HG02840 (cell line): Measurements from ENCODE around the gene DLG2.
"Not testable (repeated sequence)": the region's sequence is repeated elsewhere in the genome, so short reads cannot be mapped to it uniquely, and the experiment has no call there.

Experiments used
- ATAC-seq: cut with Tn5 transposase; IDR thresholded peaks from one replicate; pipeline ENCODE4 v1.9.1; 2021; ENCODE audit warnings: mild to moderate bottlenecking, moderate library complexity, moderate number of reproducible peaks; ENCODE audit not compliant: unreplicated experiment, low FRiP score

DLG2 gene

GRCh38 chr11:85257837-85258236 lies 369.3 kb downstream of the DLG2 start:
- ATAC-seq: no peak

- ATAC-seq: no peak
Observed at GRCh38 chr11:85256433-85256832, 370.7 kb downstream of the DLG2 start.

- ATAC-seq: no peak
Observed at GRCh38 chr11:85249482-85249881, 377.7 kb downstream of the DLG2 start.

GRCh38 chr11:85247797-85248196 lies 379.3 kb downstream of the DLG2 start:
- no peak for ATAC-seq

GRCh38 chr11:85238906-85239305 lies 388.2 kb downstream of the DLG2 start:
- ATAC-seq: no peak

- ATAC-seq: not testable (repeated sequence)
Observed at GRCh38 chr11:85238038-85238437, 389.1 kb downstream of the DLG2 start.

DNA sequence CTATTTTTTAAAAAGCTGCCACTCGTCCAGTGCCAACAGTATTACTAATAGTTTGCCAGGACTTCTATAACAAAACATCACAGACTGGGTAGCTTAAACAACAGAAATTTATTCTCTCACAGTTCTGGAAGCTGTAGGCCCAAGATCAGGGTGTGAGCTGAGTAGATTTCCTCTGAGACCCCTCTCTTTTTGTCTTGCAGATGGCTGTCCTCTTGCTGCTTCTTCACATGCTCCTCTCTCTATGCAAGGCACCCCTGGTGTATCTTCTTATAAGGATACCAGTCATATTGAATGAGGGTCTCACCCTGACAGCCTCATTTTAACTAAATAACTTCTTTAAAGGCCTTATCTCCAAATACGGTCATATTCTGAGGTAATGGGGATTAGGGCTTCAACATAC lies 390.9 kb downstream of the DLG2 start:
- no peak for ATAC-seq

- ATAC-seq: no peak
Observed at GRCh38 chr11:85232559-85232958, 394.6 kb downstream of the DLG2 start.

- no peak for ATAC-seq
Observed at GRCh38 chr11:85231588-85231987, 395.6 kb downstream of the DLG2 start.

DNA sequence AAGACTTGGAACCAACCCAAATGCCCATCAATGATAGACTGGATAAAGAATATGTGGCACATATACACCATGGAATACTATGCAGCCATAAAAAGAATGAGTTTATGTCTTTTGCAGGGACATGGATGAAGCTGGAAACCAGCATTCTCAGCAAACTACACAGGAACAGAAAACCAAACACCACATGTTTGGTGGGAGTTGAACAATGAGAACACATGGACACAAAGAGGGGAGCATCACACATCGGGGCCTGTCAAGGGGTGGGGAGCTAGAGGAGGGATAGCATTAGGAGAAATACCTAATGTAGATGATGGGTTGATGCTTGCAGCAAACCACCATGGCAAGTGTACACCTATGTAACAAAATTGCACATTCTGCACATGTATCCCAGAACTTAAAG lies 397.4 kb downstream of the DLG2 start:
- ATAC-seq: not testable (repeated sequence)

GRCh38 chr11:85196968-85197367 lies 430.2 kb downstream of the DLG2 start:
- no peak for ATAC-seq

GRCh38 chr11:85195934-85196333 lies 431.2 kb downstream of the DLG2 start:
- ATAC-seq: no peak

GRCh38 chr11:85187992-85188391 lies 439.2 kb downstream of the DLG2 start:
- no peak for ATAC-seq

DNA sequence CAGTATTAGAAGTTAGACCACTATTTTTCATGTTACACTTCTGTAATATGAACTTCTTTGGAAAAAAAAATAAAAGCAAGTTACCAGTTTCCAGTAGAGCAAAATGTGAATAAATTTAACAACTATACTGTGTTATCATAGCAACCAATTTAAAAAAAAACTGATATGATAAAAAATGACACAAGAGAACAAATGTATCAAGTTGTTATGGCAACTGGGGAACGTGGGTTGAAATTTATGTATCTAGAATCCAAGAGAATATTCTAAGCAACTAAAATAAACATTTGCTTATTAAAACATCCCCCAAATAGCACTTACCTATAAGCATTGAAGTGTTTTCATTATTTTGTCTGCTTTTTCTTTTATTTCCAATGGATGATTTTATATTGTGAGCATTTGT lies 442.4 kb downstream of the DLG2 start:
- no peak for ATAC-seq

GRCh38 chr11:85182441-85183387 lies 444.4 kb downstream of the DLG2 start:
- no peak for ATAC-seq

DNA sequence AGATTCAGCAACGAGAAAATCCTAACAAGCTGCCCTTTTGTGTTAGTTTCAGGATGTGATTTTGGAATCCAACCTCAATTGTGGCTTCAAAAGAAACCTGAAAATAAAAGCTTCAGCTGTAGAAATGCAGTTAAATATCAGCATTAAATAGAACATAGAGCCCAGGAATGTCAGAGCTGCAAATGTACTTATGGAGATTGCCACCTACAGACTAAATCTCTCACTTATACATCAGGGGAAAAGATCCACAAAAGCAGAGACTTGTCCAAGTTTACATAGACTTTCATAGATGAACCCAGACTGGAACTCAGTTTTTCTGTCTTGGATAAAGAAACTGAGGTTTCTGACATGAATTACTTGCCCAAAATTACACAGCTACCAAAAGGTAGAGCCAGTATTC lies 446.6 kb downstream of the DLG2 start:
- no peak for ATAC-seq

DNA sequence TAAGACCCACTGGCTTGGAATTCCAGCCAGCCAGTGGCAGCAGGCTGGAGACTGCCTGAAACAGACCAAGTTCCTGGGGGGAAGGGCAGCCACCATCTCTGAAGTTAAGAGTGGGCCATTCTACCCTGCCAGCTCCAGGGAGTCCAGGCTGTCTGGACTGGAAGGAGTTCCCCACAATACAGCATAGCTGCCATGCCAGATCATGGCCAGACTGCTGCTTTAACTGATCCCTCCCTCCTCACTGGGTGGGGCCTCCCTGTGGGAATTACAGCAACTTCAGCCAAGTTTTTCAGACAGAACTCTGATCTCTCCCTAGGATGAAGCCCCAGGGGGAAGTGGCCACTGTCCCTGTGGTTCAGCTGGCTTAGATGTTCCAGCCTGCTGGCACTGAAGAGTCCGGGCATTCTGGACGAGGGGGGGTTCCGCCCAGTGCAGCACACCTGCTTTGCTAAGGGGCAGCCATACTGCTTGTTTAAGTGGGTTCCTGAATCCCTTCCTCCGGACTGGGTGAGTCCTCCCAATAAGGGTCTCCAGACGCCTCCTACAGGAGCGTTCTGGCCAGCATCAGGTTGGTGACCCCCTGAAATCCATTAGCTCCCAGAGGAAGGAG lies 455.4 kb downstream of the DLG2 start:
- no peak for ATAC-seq

DNA sequence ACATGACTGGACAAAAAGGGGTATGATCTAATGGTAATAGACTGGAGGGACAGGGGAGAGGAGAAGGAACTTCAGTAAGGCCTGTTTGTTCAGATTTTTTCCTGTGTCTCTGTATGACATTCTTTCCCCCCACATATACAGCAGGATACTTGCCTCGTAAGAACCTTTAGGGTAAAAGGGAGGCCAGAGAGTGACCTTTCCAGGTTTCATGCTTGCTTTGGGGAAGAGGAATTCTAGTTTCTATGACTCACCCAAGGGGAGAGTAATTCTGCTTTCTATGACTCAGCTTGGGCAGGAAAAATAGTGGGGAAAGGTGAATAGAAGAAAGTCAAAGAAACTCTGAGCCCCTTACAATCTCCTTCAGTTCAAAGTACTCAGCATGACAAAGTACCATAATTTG lies 457.0 kb downstream of the DLG2 start:
- ATAC-seq: no peak

- no peak for ATAC-seq
Observed at GRCh38 chr11:85167471-85167870, 459.7 kb downstream of the DLG2 start.

DNA sequence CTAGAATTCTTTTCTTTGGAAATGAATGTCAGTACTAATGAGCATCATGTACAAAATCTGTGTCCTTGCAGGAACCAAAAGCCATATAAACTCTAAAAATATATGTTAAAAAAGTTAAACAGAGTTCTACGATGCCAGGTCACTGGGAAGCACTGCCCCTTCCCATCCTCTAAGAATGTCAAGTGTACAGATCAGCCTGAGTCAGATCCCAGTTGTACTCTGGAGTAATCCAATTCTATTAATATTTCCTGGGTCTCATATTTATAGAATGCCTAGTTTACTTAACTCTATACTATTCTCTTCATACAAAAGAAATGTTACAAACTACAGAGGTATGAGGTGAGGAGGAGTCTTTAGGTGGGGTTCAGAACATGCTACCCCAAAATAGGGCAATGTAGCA lies 460.1 kb downstream of the DLG2 start:
- ATAC-seq: no peak

GRCh38 chr11:85165819-85166218 lies 461.3 kb downstream of the DLG2 start:
- no peak for ATAC-seq

DNA sequence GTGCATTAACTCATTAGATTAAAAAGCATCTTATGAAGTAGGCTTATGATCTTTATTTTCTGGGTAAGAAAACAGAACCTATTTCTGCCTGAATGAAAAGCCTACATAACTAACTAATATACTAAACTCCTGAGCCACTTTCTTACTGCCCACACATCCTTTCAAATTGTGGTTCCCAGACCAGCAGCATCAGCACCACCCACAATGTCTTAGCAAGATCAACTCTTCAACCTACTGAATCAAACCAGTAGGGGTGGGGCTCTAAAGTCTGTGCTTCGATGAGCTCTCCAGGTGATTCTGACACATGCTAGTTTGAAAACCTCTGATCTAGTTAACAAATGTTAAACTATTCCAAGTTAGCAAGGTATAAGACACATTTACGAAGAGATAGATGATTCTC lies 462.4 kb downstream of the DLG2 start:
- no peak for ATAC-seq
